Endothelial cell of umbilical vein (primary cell): ENCODE data around the gene MECR. TPM values are rescaled to one million over a fixed set of nuclear protein-coding genes. Genes with fewer than 3 reads are reported as not detected.

Experiments
- BruUV-seq: library from RNA; stranded (reverse); fragments of 400-500 nt; replicated peaks from 2 replicates; lab custom pipeline; 2021; lab: Mats Ljungman, UMichigan
- CTCF ChIA-PET: fragments of 300-600, 350-600 bp; sonication (Branson Sonifier 250); formaldehyde crosslinking; loops from one replicate; lab custom pipeline; 2021; ENCODE audit warnings: antibody characterized with exemption, inconsistent platforms; lab: Charles Lee
- POLR2A ChIA-PET: fragments of 300-600, 350-600 bp; sonication (Branson Sonifier 250); formaldehyde crosslinking; loops from one replicate; lab custom pipeline; 2021; ENCODE audit warnings: antibody characterized with exemption, inconsistent platforms; lab: Charles Lee
- DNase-seq: peaks from one replicate; pipeline ENCODE4 v3.0.0-alpha.2; 2011; ENCODE audit warnings: low read depth, low spot score
- FAIRE-seq: peaks from 2 replicates; lab custom pipeline; 2011; peaks lifted over from hg19 to GRCh38; lab: Jason Lieb, UNC
- H2AFZ ChIP-seq: 2 replicates; pipeline ENCODE4 v1.6.0; 2012; ENCODE audit warnings: low read depth, low read length, control low read depth, inconsistent platforms
- H3K27ac ChIP-seq: 2 replicates; pipeline ENCODE4 v1.5.1; 2011; ENCODE audit warnings: low read depth, mild to moderate bottlenecking, control low read depth, low read length, moderate library complexity; ENCODE audit not compliant: insufficient read depth
- H3K27me3 ChIP-seq, 2 experiments: 2 replicates each; pipeline versions ENCODE4 v1.6.0 to v1.6.1; 2011; ENCODE audit warnings: low read length in 2 of 2, mixed read lengths in 1 of 2; ENCODE audit not compliant: control insufficient read depth in 2 of 2, insufficient read depth in 2 of 2
- H3K36me3 ChIP-seq, 2 experiments: 2 replicates in 1 of 2; 3 replicates in 1 of 2; pipeline ENCODE4 v1.5.1; 2011; ENCODE audit warnings: low read length in 2 of 2, mild to moderate bottlenecking in 1 of 2, moderate library complexity in 1 of 2; ENCODE audit not compliant: control insufficient read depth in 2 of 2, insufficient read depth in 2 of 2; ENCODE audit errors: extremely low read depth in 1 of 2
- H3K4me1 ChIP-seq: 3 replicates; pipeline ENCODE4 v1.5.1; 2011; ENCODE audit warnings: mild to moderate bottlenecking, low read length; ENCODE audit not compliant: control insufficient read depth, insufficient read depth; ENCODE audit errors: extremely low read depth
- H3K4me2 ChIP-seq: 2 replicates; pipeline ENCODE4 v1.6.1; 2011; ENCODE audit warnings: low read length, control low read depth, mixed read lengths; ENCODE audit not compliant: insufficient read depth
- H3K4me3 ChIP-seq, 3 experiments: fragments of 200-600 bp in 1 of 3; sonication (generic), shearing (Covaris generic) in 1 of 3; replicated peaks in 1 of 3; 2 replicates each; pipeline ENCODE4 v1.5.1; 2011 to 2016; ENCODE audit warnings: control low read depth in 3 of 3, low read length in 3 of 3, mild to moderate bottlenecking in 2 of 3, inconsistent platforms in 1 of 3, low read depth in 1 of 3, moderate library complexity in 1 of 3; ENCODE audit not compliant: insufficient read depth in 1 of 3
- H3K79me2 ChIP-seq: 2 replicates; pipeline ENCODE4 v1.6.0; 2012; ENCODE audit warnings: low read length, inconsistent platforms; ENCODE audit not compliant: control insufficient read depth, insufficient read depth
- H3K9ac ChIP-seq: replicated peaks from 2 replicates; pipeline ENCODE3; 2011; ENCODE audit warnings: low read length, control low read depth; ENCODE audit not compliant: insufficient read depth; ENCODE audit errors: extremely low read depth
- H3K9me1 ChIP-seq: replicated peaks from 3 replicates; pipeline ENCODE4 v1.6.0; 2011; ENCODE audit warnings: mild to moderate bottlenecking, low read length; ENCODE audit not compliant: control insufficient read depth, insufficient read depth; ENCODE audit errors: extremely low read depth
- H3K9me3 ChIP-seq: replicated peaks from 2 replicates; pipeline ENCODE4 v1.5.1; 2012; ENCODE audit warnings: low read length, inconsistent platforms; ENCODE audit not compliant: control insufficient read depth, insufficient read depth
- H4K20me1 ChIP-seq: replicated peaks from 2 replicates; pipeline ENCODE3; 2011; ENCODE audit warnings: mild to moderate bottlenecking, low read length; ENCODE audit not compliant: control insufficient read depth, insufficient read depth; ENCODE audit errors: extremely low read depth
- CTCF ChIP-seq, 2 donors: IDR thresholded peaks; 1 replicate in 1 of 2; 2 replicates in 1 of 2; pipeline ENCODE4 v1.5.1; 2011; ENCODE audit warnings: low read length in 2 of 2, mild to moderate bottlenecking in 2 of 2, moderate library complexity in 2 of 2, control low read depth in 1 of 2, inconsistent platforms in 1 of 2, low read depth in 1 of 2; ENCODE audit not compliant: insufficient read depth in 1 of 2; ENCODE audit errors: extremely low read depth in 1 of 2
- EZH2 ChIP-seq: IDR thresholded peaks from 2 replicates; pipeline ENCODE4 v1.6.1; 2012; ENCODE audit warnings: borderline replicate concordance, low read depth, mild to moderate bottlenecking, moderate library complexity, low read length, inconsistent platforms; ENCODE audit not compliant: severe bottlenecking
- FOS ChIP-seq: IDR thresholded peaks from 2 replicates; pipeline ENCODE4 v1.6.1; 2011; ENCODE audit warnings: mild to moderate bottlenecking, low read length, moderate library complexity, borderline replicate concordance; ENCODE audit not compliant: insufficient read depth
- GATA2 ChIP-seq: IDR thresholded peaks from 2 replicates; pipeline ENCODE4 v1.7.0; 2011; ENCODE audit warnings: low read depth, mild to moderate bottlenecking, moderate library complexity, mixed read lengths, low read length; ENCODE audit not compliant: insufficient read length, insufficient read depth
- JUN ChIP-seq: IDR thresholded peaks from 2 replicates; pipeline ENCODE4 v1.6.1; 2011; ENCODE audit warnings: borderline replicate concordance, low read depth; ENCODE audit not compliant: insufficient read length, insufficient read depth
- MAX ChIP-seq: IDR thresholded peaks from 2 replicates; pipeline ENCODE4 v1.6.1; 2011; ENCODE audit not compliant: insufficient read depth, insufficient read length
- MYC ChIP-seq: IDR thresholded peaks from one replicate; pipeline ENCODE4 v1.6.1; 2011; ENCODE audit warnings: mild to moderate bottlenecking, low read depth, low read length
- POLR2A ChIP-seq: IDR thresholded peaks from 2 replicates; pipeline ENCODE4 v1.6.1; 2012; ENCODE audit warnings: low read depth, mild to moderate bottlenecking, control low read depth, low read length
- POLR2AphosphoS5 ChIP-seq: IDR thresholded peaks from 2 replicates; pipeline ENCODE4 v1.6.1; 2012; ENCODE audit warnings: low read depth, mild to moderate bottlenecking, control low read depth, low read length, moderate library complexity; ENCODE audit not compliant: insufficient read depth
- dilution Hi-C: fragments of 300-500 bp; cut with MboI; formaldehyde crosslinking; loops from one replicate; pipeline ENCODE4 v1.15.0; 2019; ENCODE audit warnings: low sequenced_read_pairs; ENCODE audit not compliant: extremely low pct_ligation_motif_present
- intact Hi-C: fragments of 100-400 bp; cut with micrococcal nuclease; formaldehyde crosslinking; loops from one replicate; pipeline ENCODE4 v1.10.0; 2022
- polyA plus RNA-seq, 4 experiments: library from polyadenylated mRNA; depleted of rRNA in 3 of 4; stranded (reverse) in 3 of 4; unstranded in 1 of 4; fragments of >200 nt; gene quantifications; 2 replicates each; pipeline versions ENCODE4 v1.2.1 to v1.2.3, GENCODE V29; 2011 to 2012; ENCODE audit warnings: missing spikeins in 1 of 4
- total RNA-seq: library from RNA; stranded (reverse); gene quantifications from 2 replicates; pipeline ENCODE4 v1.2.3, GENCODE V29; 2021

Gene MECR
- total and polyA plus RNA-seq, 2 donors (not counting 3 experiments of a cell fraction or from before 2014, with no cell fraction given) = 24.6 to 30.1 TPM

- DNase-seq = no peak
- Histone ChIP-seq H3K4me3 (no peak overlapping the region), H3K36me3 (peaks cover 17 to 21% of the 10 kb centered on the region in 2 experiments), H3K4me2 (no peak overlapping the region), H2AFZ (no peak overlapping the region), H3K9ac (no peak overlapping the region), H3K9me1 (no peaks in the 10 kb centered on the region), H3K79me2 (peaks cover 38% of the 10 kb centered on the region), H4K20me1 (peaks cover 8% of the 10 kb centered on the region), H3K27ac (no peak overlapping the region), H3K4me1 (no peaks in the 10 kb centered on the region), H3K9me3 (no peaks in the 10 kb centered on the region), H3K27me3 (no peaks in the 10 kb centered on the region)
- TF ChIP-seq GATA2 (no peak), POLR2A (no peak), FOS (no peak), POLR2AphosphoS5 (no peak), JUN (no peak), MYC (no peak), EZH2 (no peak), CTCF (IDR thresholded peaks at IDR 0.05; ENCODE audit: extremely low read depth in 1 of 2, insufficient read depth in 1 of 2, low read depth in 1 of 2, low read length in 2 of 2) (no peak), MAX (no peak)
- ChIA-PET POLR2A (no interaction called here), CTCF (interaction anchor here (0.6 to 2.7 kb wide), 4 partner anchors 10 to 796 kb away, joined by 3 to 11 read pairs (median 3); no protein-coding TSS in a partner anchor)
- intact Hi-C loops (no loop called here), dilution Hi-C loops (no loop called here)
- BruUV-seq = no TSS peak
- no peak for FAIRE-seq
Observed at GRCh38 chr1:29157269-29157601, 73.5 kb downstream of the MECR start.
